Glutamatergic neuron (in vitro differentiated cells): ENCODE data around the gene SEMA7A. TPM values are rescaled to one million over a fixed set of nuclear protein-coding genes. Genes with fewer than 3 reads are reported as not detected.

Experiments
- DNase-seq: peaks from one replicate; pipeline ENCODE4 v3.0.0; 2022
- H3K27ac Mint-ChIP-seq: one replicate; pipeline ENCODE4 v1.8.0; 2020; ENCODE audit warnings: mild to moderate bottlenecking, mixed read lengths, inconsistent platforms; ENCODE audit not compliant: unreplicated experiment
- H3K27me3 Mint-ChIP-seq: one replicate; pipeline ENCODE4 v1.8.0; 2020; ENCODE audit warnings: mild to moderate bottlenecking, moderate library complexity, mixed read lengths, inconsistent platforms; ENCODE audit not compliant: unreplicated experiment
- H3K36me3 Mint-ChIP-seq: one replicate; pipeline ENCODE4 v1.8.0; 2020; ENCODE audit warnings: mild to moderate bottlenecking, mixed read lengths, inconsistent platforms; ENCODE audit not compliant: unreplicated experiment
- H3K4me1 Mint-ChIP-seq: one replicate; pipeline ENCODE4 v1.8.0; 2020; ENCODE audit warnings: mild to moderate bottlenecking, low read depth, mixed read lengths, inconsistent platforms; ENCODE audit not compliant: unreplicated experiment
- H3K4me3 Mint-ChIP-seq: one replicate; pipeline ENCODE4 v1.8.0; 2020; ENCODE audit warnings: mild to moderate bottlenecking, mixed read lengths, inconsistent platforms; ENCODE audit not compliant: unreplicated experiment
- H3K9me3 Mint-ChIP-seq: one replicate; pipeline ENCODE4 v1.8.0; 2020; ENCODE audit warnings: mild to moderate bottlenecking, moderate library complexity, mixed read lengths, inconsistent platforms; ENCODE audit not compliant: unreplicated experiment
- CTCF ChIP-seq: fragments of 200-600 bp; sonication (generic); IDR thresholded peaks from one replicate; pipeline ENCODE4 v1.5.0; 2021; ENCODE audit not compliant: partially characterized antibody, unreplicated experiment
- total RNA-seq: library from RNA; stranded (reverse); fragmentation: NEBNext Ultra II Directional; extraction: Animal tissue kit (Norgen Biotek cat#: 25700); gene quantifications from one replicate; pipeline ENCODE4 v1.2.1, GENCODE V29; 2021; ENCODE audit not compliant: unreplicated experiment

Gene SEMA7A
- total RNA-seq, 1 donor from 2014 or later = 16.2 TPM

DNA sequence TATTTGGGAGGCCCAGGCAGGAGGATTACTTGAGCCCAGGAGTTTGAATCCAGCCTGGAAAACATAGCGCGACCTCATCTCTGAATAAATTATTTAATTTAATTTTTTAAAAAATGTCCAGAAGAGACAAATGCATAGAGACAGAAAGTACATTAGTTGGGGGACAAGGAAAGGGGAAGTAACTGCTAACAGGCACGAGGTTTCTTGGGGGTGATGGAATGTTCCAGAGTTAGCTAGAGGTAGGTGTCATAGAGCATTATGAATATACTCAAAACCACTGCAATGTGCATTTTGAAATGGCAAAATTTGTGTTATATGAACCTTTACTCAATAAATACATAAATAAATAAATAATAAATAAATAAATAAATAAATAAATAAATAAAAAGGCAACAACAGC, 34.7 kb downstream of the SEMA7A start:
- Mint-ChIP-seq H3K4me3 (no peak overlapping the region), H3K27ac (no peak overlapping the region), H3K36me3 (no peaks in the 10 kb centered on the region), H3K4me1 (peaks cover 6% of the 10 kb centered on the region), H3K9me3 (peaks cover 3% of the 10 kb centered on the region), H3K27me3 (peaks cover 5% of the 10 kb centered on the region)
- TF ChIP-seq CTCF = no peak
- no peak for DNase-seq

GRCh38 chr15:74398183-74398582, 35.6 kb downstream of the SEMA7A start:
- peaks cover 5% of the 10 kb centered on the region for H3K27me3 Mint-ChIP-seq
- DNase-seq = no peak
- no peak for TF ChIP-seq CTCF
- H3K27ac Mint-ChIP-seq = no peak overlapping the region
- H3K36me3 Mint-ChIP-seq = no peaks in the 10 kb centered on the region
- H3K4me1 Mint-ChIP-seq = peaks cover 7% of the 10 kb centered on the region
- peaks cover 3% of the 10 kb centered on the region for H3K9me3 Mint-ChIP-seq
- no peak overlapping the region for H3K4me3 Mint-ChIP-seq

DNA sequence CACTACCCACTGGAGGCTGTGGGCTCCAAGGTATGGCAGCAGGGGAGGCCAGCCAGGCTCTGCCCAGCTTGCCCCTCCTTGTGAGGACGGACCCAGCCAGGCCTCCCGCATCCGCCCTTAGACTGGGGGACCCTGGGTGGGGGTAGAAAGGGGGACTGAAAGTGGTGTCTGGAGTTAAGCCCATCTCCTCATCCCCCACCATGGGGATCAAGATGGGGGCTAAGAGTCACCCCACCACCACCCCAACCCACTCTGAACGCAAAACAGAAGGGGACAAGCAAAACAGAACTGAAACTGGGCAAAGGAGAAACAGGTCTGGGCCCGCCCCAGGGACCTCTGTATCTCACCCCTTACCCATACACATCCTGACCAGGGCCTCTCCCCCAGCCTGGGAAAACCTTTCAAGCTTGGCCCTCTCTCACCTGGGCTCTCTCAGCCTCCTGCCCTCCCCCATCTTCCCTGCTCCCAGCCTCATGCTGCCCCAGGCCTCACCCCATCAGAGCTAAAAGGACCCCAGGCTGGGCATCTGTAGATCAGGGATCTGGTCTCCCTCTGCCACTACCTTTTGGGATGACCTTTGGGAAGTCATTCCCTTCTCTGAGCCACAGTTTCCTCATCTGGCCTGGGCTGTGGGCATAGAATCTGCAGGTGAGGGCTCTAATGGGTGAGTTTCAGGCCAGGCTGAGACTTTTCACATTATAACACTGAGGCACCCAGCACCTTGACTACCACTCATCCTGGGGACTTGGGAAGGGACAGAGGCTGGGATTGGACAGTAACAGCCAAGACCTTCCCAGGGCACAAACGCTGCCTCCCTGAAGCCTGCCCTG, 36.3 kb downstream of the SEMA7A start:
- no peak for DNase-seq
- Mint-ChIP-seq H3K4me3 (no peak overlapping the region), H3K4me1 (peaks cover 11% of the 10 kb centered on the region), H3K27ac (no peak overlapping the region), H3K9me3 (peaks cover 5% of the 10 kb centered on the region), H3K27me3 (peaks cover 7% of the 10 kb centered on the region), H3K36me3 (no peaks in the 10 kb centered on the region)
- no peak for TF ChIP-seq CTCF

- no peaks in the 10 kb centered on the region for H3K36me3 Mint-ChIP-seq
- H3K4me1 Mint-ChIP-seq = peaks cover 11% of the 10 kb centered on the region
- TF ChIP-seq CTCF = no peak
- H3K9me3 Mint-ChIP-seq = peaks cover 5% of the 10 kb centered on the region
- no peak overlapping the region for H3K4me3 Mint-ChIP-seq
- H3K27me3 Mint-ChIP-seq = peaks cover 7% of the 10 kb centered on the region
- H3K27ac Mint-ChIP-seq = peak overlapping the region; percentile 76
- no peak for DNase-seq
Measured at GRCh38 chr15:74396445-74397238, 37.1 kb downstream of the SEMA7A start.

- peaks cover 11% of the 10 kb centered on the region for H3K4me1 Mint-ChIP-seq
- no peak for TF ChIP-seq CTCF
- peaks cover 7% of the 10 kb centered on the region for H3K27me3 Mint-ChIP-seq
- H3K9me3 Mint-ChIP-seq = peaks cover 5% of the 10 kb centered on the region
- no peak overlapping the region for H3K27ac Mint-ChIP-seq
- H3K36me3 Mint-ChIP-seq = no peaks in the 10 kb centered on the region
- DNase-seq = no peak
- no peak overlapping the region for H3K4me3 Mint-ChIP-seq
Measured at GRCh38 chr15:74396146-74396438, 37.7 kb downstream of the SEMA7A start.
